HG02981 (cell line): ENCODE data around the gene NOL9.

ENCODE experiments used
- ATAC-seq: cut with Tn5 transposase; IDR thresholded peaks from one replicate; pipeline ENCODE4 v1.9.1; 2021; ENCODE audit warnings: mild to moderate bottlenecking, moderate library complexity; ENCODE audit not compliant: unreplicated experiment

The NOL9 gene

GRCh38 chr1:6526316-6526715 is 28.0 kb downstream of the NOL9 start:
- ATAC-seq, result no peak

- ATAC-seq, result no peak
These were observed 30.7 kb downstream of the NOL9 start for GRCh38 chr1:6523566-6523965.

- no peak for ATAC-seq
These were observed 32.8 kb downstream of the NOL9 start for GRCh38 chr1:6521536-6521935.

- ATAC-seq, result no peak
These were observed 34.2 kb downstream of the NOL9 start for GRCh38 chr1:6519935-6520671.

GRCh38 chr1:6519491-6519934 is 34.8 kb downstream of the NOL9 start:
- ATAC-seq, result no peak

GRCh38 chr1:6517435-6517851 is 36.9 kb downstream of the NOL9 start:
- ATAC-seq, result no peak

- ATAC-seq, result no peak
These were observed 38.5 kb downstream of the NOL9 start for GRCh38 chr1:6515771-6516170.

- ATAC-seq, result no peak
These were observed 41.0 kb downstream of the NOL9 start for GRCh38 chr1:6513320-6513801.

- no peak for ATAC-seq
These were observed 41.4 kb downstream of the NOL9 start for GRCh38 chr1:6512908-6513280.

- ATAC-seq, result no peak
These were observed 41.9 kb downstream of the NOL9 start for GRCh38 chr1:6512245-6512907.

- no peak for ATAC-seq
These were observed 42.6 kb downstream of the NOL9 start for GRCh38 chr1:6511561-6512244.

GRCh38 chr1:6511056-6511455 is 43.3 kb downstream of the NOL9 start:
- ATAC-seq, result no peak

GRCh38 chr1:6510493-6510892 is 43.8 kb downstream of the NOL9 start:
- ATAC-seq, result no peak

- no peak for ATAC-seq
These were observed 44.4 kb downstream of the NOL9 start for GRCh38 chr1:6509919-6510291.

- ATAC-seq, result no peak
These were observed 44.9 kb downstream of the NOL9 start for GRCh38 chr1:6509220-6509918.

GRCh38 chr1:6508816-6509189 is 45.5 kb downstream of the NOL9 start:
- no peak for ATAC-seq

- ATAC-seq, result no peak
These were observed 46.0 kb downstream of the NOL9 start for GRCh38 chr1:6508154-6508815.

GRCh38 chr1:6507461-6507911 is 46.8 kb downstream of the NOL9 start:
- ATAC-seq, result no peak

- no peak for ATAC-seq
These were observed 47.3 kb downstream of the NOL9 start for GRCh38 chr1:6507037-6507428.

- no peak for ATAC-seq
These were observed 47.9 kb downstream of the NOL9 start for GRCh38 chr1:6506210-6507036.
